ENCODE results near the gene TM7SF2.

Gene TM7SF2

GRCh38 chr11:65111744-65112545, at the start of gene TM7SF2:
TM7SF2 (plus strand) TSS chr11:65111872; CDS start chr11:65112016, 144 bp downstream.
- Mint-ChIP-seq H3K36me3 (ENCODE audit: low read depth) (peaks cover 3% of the 10 kb centered on the region), H3K4me3 (peak within 1 kb of the TSS; percentile 85), H3K4me1 (ENCODE audit: low read depth) (peaks cover 28% of the 10 kb centered on the region), H3K9me3 (no peaks in the 10 kb centered on the region), H3K27ac (peak within 1 kb of the TSS; percentile 82), H3K27me3 (ENCODE audit: low read depth) (no peaks in the 10 kb centered on the region)
- peak; percentile 94 for DNase-seq (ENCODE audit: low spot score)

DNA sequence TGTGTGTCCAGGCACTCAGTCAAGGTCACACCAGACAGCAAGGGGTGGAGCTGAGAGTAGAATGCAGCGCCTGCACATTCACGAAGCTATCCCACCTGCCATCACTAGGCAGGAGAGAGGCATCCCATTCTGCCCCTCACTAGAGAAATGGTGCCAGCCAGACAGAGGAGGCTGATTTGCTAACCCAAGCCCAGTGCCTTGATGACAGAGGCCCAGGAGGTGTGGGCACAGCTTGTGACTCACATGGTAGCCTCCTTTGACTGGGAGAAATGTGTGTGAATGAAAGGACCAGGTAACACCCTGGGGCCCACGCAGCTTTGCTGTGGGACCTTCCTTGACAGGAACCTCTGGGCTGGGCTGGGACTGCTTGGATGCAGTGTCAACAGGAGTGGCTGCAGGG, 48.1 kb upstream of the TM7SF2 start:
- no peak for DNase-seq (ENCODE audit: low spot score)
- Mint-ChIP-seq H3K9me3 (no peaks in the 10 kb centered on the region), H3K4me1 (ENCODE audit: low read depth) (peaks cover 8% of the 10 kb centered on the region), H3K27me3 (ENCODE audit: low read depth) (no peaks in the 10 kb centered on the region), H3K27ac (no peak overlapping the region), H3K36me3 (ENCODE audit: low read depth) (no peaks in the 10 kb centered on the region), H3K4me3 (no peak overlapping the region)

GRCh38 chr11:65064847-65065240, 46.8 kb upstream of the TM7SF2 start:
- no peaks in the 10 kb centered on the region for H3K27me3 Mint-ChIP-seq (ENCODE audit: low read depth)
- peaks cover 8% of the 10 kb centered on the region for H3K4me1 Mint-ChIP-seq (ENCODE audit: low read depth)
- H3K4me3 Mint-ChIP-seq, result no peak overlapping the region
- no peaks in the 10 kb centered on the region for H3K9me3 Mint-ChIP-seq
- DNase-seq (ENCODE audit: low spot score), result no peak
- H3K27ac Mint-ChIP-seq, result no peak overlapping the region
- H3K36me3 Mint-ChIP-seq (ENCODE audit: low read depth), result no peaks in the 10 kb centered on the region

GRCh38 chr11:65065851-65066250, 45.8 kb upstream of the TM7SF2 start:
- Mint-ChIP-seq H3K4me1 (ENCODE audit: low read depth) (no peaks in the 10 kb centered on the region), H3K27me3 (ENCODE audit: low read depth) (no peaks in the 10 kb centered on the region), H3K27ac (no peak overlapping the region), H3K36me3 (ENCODE audit: low read depth) (no peaks in the 10 kb centered on the region), H3K9me3 (no peaks in the 10 kb centered on the region), H3K4me3 (no peak overlapping the region)
- DNase-seq (ENCODE audit: low spot score), result no peak

DNA sequence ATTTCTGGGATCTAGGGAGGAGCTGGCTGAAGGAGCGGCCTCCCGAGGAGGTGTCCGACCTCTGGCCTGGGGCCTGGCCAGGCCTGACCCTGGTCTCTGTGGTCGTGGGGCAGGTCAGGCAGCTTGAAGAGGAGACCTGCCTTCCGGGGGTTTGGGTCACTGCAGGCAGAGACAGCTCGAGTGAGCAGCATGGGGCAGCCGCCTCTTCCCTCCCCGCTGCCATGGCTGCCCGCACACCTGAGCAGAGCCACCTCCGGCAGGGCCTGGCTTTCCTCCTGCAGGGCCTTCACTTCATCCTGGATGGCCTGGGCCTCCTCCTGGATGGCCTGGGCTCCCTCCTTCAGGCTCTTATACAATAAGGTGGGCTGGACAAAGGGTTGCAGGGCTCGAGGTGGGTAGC, 45.4 kb upstream of the TM7SF2 start:
- Mint-ChIP-seq H3K27me3 (ENCODE audit: low read depth) (no peaks in the 10 kb centered on the region), H3K27ac (no peak overlapping the region), H3K4me3 (no peak overlapping the region), H3K9me3 (no peaks in the 10 kb centered on the region), H3K36me3 (ENCODE audit: low read depth) (no peaks in the 10 kb centered on the region), H3K4me1 (ENCODE audit: low read depth) (no peaks in the 10 kb centered on the region)
- no peak for DNase-seq (ENCODE audit: low spot score)

DNA sequence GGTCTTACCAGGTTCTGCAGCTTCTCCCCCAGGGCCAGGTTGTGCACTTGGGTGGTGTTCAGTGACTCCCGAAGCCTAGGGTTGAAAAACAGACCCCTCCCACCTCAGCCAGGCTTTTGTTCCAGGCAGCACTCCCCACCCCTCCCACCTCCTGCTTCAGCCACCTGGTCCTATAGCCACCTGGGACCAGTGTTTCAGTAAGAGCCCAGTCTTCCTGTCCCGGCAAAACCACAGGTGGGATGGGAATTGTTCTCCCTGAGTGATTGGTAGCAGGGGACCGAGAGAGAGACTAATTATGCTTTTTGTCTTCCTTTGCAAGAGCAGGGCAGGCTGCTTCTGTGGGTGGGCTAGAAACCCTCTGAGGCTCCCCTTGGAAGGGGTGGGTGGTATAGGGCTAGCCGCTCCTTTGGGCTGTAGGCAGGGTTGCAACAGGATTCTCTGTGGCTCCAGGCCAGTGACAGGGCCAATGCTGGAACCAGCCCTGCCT, 44.8 kb upstream of the TM7SF2 start:
- DNase-seq (ENCODE audit: low spot score), result no peak
- Mint-ChIP-seq H3K4me3 (no peak overlapping the region), H3K4me1 (ENCODE audit: low read depth) (no peaks in the 10 kb centered on the region), H3K27ac (no peak overlapping the region), H3K36me3 (ENCODE audit: low read depth) (no peaks in the 10 kb centered on the region), H3K9me3 (no peaks in the 10 kb centered on the region), H3K27me3 (ENCODE audit: low read depth) (no peaks in the 10 kb centered on the region)

- no peaks in the 10 kb centered on the region for H3K27me3 Mint-ChIP-seq (ENCODE audit: low read depth)
- H3K4me1 Mint-ChIP-seq (ENCODE audit: low read depth), result no peaks in the 10 kb centered on the region
- H3K4me3 Mint-ChIP-seq, result no peak overlapping the region
- no peak for DNase-seq (ENCODE audit: low spot score)
- H3K36me3 Mint-ChIP-seq (ENCODE audit: low read depth), result no peaks in the 10 kb centered on the region
- H3K9me3 Mint-ChIP-seq, result no peaks in the 10 kb centered on the region
- H3K27ac Mint-ChIP-seq, result no peak overlapping the region
These were observed 44.2 kb upstream of the TM7SF2 start for GRCh38 chr11:65067446-65067845.

DNA sequence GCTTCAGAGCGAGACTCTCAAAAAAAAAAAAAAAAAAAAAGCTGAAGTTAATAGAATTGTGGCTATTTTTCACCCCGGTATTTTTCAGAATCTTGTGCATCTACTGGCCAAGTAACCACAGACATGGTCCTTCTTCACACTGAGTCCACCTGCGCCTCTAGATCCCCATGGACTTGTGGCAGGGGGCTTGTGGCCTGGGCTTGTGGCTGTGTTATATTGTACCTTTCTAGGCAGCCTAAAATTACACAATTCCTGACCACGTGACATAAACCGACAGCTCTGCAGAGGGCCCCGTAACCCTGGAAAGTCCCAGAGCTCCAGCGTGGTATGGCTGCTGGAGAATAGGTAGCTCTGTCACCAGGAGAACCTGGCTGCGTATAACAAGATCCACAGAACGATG, 42.5 kb upstream of the TM7SF2 start:
- no peaks in the 10 kb centered on the region for H3K9me3 Mint-ChIP-seq
- no peaks in the 10 kb centered on the region for H3K27me3 Mint-ChIP-seq (ENCODE audit: low read depth)
- no peaks in the 10 kb centered on the region for H3K4me1 Mint-ChIP-seq (ENCODE audit: low read depth)
- DNase-seq (ENCODE audit: low spot score), result no peak
- H3K27ac Mint-ChIP-seq, result no peak overlapping the region
- no peak overlapping the region for H3K4me3 Mint-ChIP-seq
- no peaks in the 10 kb centered on the region for H3K36me3 Mint-ChIP-seq (ENCODE audit: low read depth)

GRCh38 chr11:65071907-65072630, 39.6 kb upstream of the TM7SF2 start:
- H3K4me1 Mint-ChIP-seq (ENCODE audit: low read depth), result no peaks in the 10 kb centered on the region
- H3K27ac Mint-ChIP-seq, result no peak overlapping the region
- no peaks in the 10 kb centered on the region for H3K9me3 Mint-ChIP-seq
- H3K4me3 Mint-ChIP-seq, result no peak overlapping the region
- peaks cover 12% of the 10 kb centered on the region for H3K36me3 Mint-ChIP-seq (ENCODE audit: low read depth)
- no peaks in the 10 kb centered on the region for H3K27me3 Mint-ChIP-seq (ENCODE audit: low read depth)
- no peak for DNase-seq (ENCODE audit: low spot score)

GRCh38 chr11:65072631-65072966, 39.1 kb upstream of the TM7SF2 start:
- Mint-ChIP-seq H3K27ac (no peak overlapping the region), H3K4me3 (no peak overlapping the region), H3K4me1 (ENCODE audit: low read depth) (no peaks in the 10 kb centered on the region), H3K27me3 (ENCODE audit: low read depth) (no peaks in the 10 kb centered on the region), H3K9me3 (no peaks in the 10 kb centered on the region), H3K36me3 (ENCODE audit: low read depth) (peaks cover 17% of the 10 kb centered on the region)
- DNase-seq (ENCODE audit: low spot score), result no peak

- H3K4me1 Mint-ChIP-seq (ENCODE audit: low read depth), result peaks cover 22% of the 10 kb centered on the region
- DNase-seq (ENCODE audit: low spot score), result no peak
- H3K27ac Mint-ChIP-seq, result peak overlapping the region; percentile 10
- no peak overlapping the region for H3K4me3 Mint-ChIP-seq
- H3K36me3 Mint-ChIP-seq (ENCODE audit: low read depth), result peaks cover 45% of the 10 kb centered on the region
- H3K9me3 Mint-ChIP-seq, result no peaks in the 10 kb centered on the region
- no peaks in the 10 kb centered on the region for H3K27me3 Mint-ChIP-seq (ENCODE audit: low read depth)
These were observed 34.2 kb upstream of the TM7SF2 start for GRCh38 chr11:65077451-65077850.

GRCh38 chr11:65078151-65078550, 33.5 kb upstream of the TM7SF2 start:
- peaks cover 51% of the 10 kb centered on the region for H3K36me3 Mint-ChIP-seq (ENCODE audit: low read depth)
- H3K27ac Mint-ChIP-seq, result peak overlapping the region; percentile 83
- peak; percentile 47 for DNase-seq (ENCODE audit: low spot score)
- peak overlapping the region; percentile 47 for H3K4me3 Mint-ChIP-seq
- H3K27me3 Mint-ChIP-seq (ENCODE audit: low read depth), result no peaks in the 10 kb centered on the region
- H3K9me3 Mint-ChIP-seq, result no peaks in the 10 kb centered on the region
- H3K4me1 Mint-ChIP-seq (ENCODE audit: low read depth), result peaks cover 28% of the 10 kb centered on the region

- no peak for DNase-seq (ENCODE audit: low spot score)
- H3K27ac Mint-ChIP-seq, result peak overlapping the region; percentile 83
- H3K4me3 Mint-ChIP-seq, result peak overlapping the region; percentile 47
- H3K9me3 Mint-ChIP-seq, result no peaks in the 10 kb centered on the region
- peaks cover 28% of the 10 kb centered on the region for H3K4me1 Mint-ChIP-seq (ENCODE audit: low read depth)
- H3K36me3 Mint-ChIP-seq (ENCODE audit: low read depth), result peaks cover 58% of the 10 kb centered on the region
- H3K27me3 Mint-ChIP-seq (ENCODE audit: low read depth), result peaks cover 3% of the 10 kb centered on the region
These were observed 32.8 kb upstream of the TM7SF2 start for GRCh38 chr11:65078786-65079342.

- Mint-ChIP-seq H3K9me3 (no peaks in the 10 kb centered on the region), H3K4me3 (peak overlapping the region; percentile 99), H3K27me3 (ENCODE audit: low read depth) (peaks cover 4% of the 10 kb centered on the region), H3K4me1 (ENCODE audit: low read depth) (peaks cover 35% of the 10 kb centered on the region), H3K36me3 (ENCODE audit: low read depth) (peaks cover 44% of the 10 kb centered on the region), H3K27ac (peak overlapping the region; percentile 99)
- no peak for DNase-seq (ENCODE audit: low spot score)
These were observed 28.4 kb upstream of the TM7SF2 start for GRCh38 chr11:65083134-65083833.
